GM18505 (cell line): ENCODE results near the gene RBM10.

Experiments
- ATAC-seq: cut with Tn5 transposase; IDR thresholded peaks from one replicate; pipeline ENCODE4 v1.9.1; 2021; ENCODE audit not compliant: unreplicated experiment
- POLR2A ChIP-seq: IDR thresholded peaks from 4 replicates; pipeline ENCODE4 v1.6.1; 2011; ENCODE audit warnings: borderline replicate concordance; ENCODE audit not compliant: insufficient read depth, insufficient read length; ENCODE audit errors: extremely low read depth

RBM10 gene

GRCh38 chrX:47164420-47164819, 19.4 kb downstream of the RBM10 start:
- no peak for ATAC-seq
- TF ChIP-seq POLR2A, result no peak

DNA sequence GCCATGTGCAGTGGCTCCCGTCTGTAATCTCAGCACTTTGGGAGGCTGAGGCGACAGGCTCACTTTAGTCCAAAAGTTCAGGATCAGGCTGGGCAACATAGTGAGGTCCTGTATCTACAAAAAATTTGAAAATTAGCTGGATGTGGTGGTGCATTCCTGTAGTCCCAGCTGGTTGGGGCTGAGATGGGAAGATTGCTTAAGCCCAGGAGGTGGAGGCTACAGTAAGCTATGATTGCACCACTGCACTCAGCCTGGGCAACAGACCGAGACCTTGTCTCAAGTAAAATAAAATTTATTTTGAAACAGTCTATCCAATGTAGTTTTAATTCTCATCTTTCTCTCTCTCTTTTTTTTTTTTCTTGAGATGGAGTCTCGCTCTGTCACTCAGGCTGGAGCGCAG, 21.1 kb downstream of the RBM10 start:
- no peak for TF ChIP-seq POLR2A
- no peak for ATAC-seq

DNA sequence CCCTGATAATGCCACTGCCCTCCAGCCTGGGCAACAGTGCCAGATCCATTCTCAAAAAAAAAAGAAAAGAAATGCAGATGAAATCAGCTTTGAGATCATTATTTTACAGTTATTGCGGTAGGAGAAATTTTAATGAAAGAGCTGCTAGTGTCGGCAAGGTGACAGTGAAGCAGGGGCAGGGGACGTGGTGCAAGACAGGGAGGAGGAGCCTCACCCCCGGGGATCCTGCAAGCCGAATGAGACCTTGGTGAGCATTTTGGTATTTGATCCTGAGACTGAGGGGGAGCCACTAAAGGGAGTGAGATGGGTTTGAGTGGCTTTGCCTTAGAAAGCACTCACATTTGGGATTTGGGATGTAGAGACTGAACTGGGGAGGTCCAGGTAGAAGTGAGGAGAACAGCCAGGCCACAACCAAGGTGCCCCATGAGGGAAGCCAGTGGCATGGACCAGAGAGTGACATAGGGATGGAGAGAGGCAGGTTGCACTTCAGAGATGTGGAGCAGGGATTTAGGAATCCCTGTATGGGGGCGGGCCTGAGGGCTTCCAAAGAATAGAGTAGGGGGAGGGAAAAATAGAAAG, 23.6 kb downstream of the RBM10 start:
- no peak for ATAC-seq
- no peak for TF ChIP-seq POLR2A

DNA sequence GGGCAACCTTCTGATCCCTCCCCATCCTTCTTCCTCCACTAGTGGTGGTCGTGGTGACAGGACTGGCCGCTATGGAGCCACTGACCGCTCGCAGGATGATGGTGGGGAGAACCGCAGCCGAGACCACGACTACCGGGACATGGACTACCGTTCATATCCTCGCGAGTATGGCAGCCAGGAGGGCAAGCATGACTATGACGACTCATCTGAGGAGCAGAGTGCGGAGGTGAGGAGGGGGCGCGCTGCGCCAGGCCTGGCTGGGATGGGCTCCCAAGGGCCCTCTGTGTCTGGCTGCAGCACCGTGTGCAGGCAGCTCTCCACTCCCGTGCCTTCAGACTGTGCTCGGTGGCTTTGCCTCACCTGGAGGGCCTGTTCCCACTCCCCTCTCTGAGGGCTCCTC, 24.3 kb downstream of the RBM10 start:
- no peak for TF ChIP-seq POLR2A
- ATAC-seq, result no peak

DNA sequence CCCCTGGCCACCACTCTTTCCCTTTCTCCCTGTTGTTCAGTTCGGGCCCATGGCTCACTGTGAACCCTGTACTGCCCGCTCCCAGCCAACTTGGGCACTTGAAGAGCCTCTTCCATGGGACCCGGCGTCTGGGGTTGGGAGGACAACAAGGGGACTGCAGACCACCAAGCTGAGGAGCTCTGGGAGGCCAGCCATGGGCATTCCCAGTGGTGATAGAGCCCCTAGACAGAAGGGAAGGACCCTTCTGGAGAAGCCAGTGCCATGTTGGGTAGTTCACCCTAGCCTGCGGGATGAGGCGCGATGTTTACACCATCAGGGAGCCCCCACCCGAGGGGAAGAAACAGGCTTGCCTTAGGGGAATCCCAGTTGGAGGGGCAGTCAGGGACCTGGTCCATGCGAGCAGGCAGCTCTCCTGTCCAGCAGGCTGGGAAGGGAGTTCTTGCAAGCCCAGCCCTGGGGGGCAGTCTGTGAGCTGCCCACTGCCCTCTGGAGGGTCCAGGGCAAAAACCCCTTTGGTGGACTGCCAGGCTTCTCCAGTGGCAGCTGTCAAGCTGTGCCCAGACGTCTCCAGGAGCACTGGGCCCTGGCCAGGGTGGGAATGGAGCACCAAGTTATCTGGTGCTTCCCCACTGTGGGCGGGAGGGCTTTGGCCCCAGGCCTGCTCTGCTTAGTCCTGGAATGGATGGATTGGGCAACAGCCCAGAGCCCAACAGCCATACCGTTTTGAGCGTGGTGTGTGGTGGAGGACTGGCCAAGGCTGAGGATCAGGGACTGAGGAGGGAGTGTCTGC, 24.9 kb downstream of the RBM10 start:
- ATAC-seq, result no peak
- no peak for TF ChIP-seq POLR2A

DNA sequence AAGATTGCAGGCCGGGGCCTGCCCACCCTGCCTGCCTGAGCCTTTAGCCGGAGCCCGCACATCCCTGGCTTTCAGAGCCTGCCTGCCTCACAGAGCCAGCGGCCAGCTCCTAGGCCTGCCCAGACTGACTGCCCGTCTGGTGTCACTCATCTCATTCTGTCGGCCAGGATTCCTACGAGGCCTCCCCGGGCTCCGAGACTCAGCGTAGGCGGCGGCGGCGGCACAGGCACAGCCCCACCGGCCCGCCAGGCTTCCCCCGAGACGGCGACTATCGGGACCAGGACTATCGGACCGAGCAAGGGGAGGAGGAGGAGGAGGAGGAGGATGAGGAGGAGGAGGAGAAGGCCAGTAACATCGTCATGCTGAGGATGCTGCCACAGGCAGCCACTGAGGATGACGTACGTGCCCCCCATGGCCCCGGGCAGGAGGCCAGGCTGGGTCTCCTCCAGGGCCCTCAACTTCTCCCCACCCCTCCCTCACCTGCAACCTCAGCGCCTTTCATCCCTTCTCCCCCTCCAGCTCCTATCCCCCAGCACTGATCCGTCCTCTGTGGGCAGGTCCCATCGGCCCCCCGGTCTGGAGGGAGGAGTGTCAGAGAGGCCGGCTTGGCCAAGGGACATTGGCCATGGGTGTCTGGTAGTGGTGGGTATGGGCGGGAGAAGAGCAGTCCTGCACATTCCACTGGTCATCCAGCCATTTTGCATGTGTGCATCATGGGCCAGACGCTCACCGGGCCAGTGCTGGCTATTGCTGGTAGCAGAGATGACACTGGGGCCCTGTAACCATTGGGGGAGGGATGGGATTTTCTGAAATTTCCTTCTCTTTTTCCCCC, 26.1 kb downstream of the RBM10 start:
- no peak for TF ChIP-seq POLR2A
- no peak for ATAC-seq

DNA sequence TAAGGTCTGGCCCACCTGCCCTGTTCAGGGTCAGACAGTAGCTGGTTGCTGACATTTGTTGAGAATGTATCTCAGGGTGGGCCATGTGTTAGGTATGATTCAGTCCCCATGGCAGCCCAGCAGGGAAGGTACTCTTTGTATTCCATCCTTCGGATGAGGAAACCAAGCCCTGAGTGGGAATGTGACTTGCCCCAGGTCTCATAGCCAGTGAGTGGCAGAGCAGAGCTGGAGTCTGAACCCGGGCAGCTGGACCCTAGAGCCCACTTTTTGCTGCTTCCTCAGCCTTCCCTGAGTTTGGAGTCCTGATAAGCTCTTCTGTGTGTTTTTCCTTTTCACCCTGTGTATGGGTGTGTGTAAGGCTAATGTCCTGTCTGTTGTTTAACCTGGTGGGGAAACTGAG, 27.0 kb downstream of the RBM10 start:
- no peak for ATAC-seq
- no peak for TF ChIP-seq POLR2A

DNA sequence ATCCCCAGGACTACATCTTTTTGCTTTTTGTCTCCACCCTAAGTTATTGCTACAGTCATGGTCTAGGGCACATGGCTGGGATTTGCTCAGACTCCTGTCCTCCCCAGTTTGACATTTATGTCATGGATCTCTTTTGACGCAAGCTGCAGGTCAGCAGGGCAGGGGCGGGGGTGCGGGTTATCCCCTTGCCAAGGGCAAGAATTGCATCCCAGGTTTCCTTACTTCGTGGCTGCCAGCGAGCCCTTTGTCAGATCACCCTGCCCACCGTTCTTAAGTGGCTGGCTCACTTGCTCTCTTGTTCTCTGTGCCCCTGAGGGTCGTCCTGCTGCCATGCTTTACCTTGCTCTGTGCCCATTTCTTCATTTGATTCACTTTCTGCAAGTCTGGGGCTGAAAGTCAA, 27.5 kb downstream of the RBM10 start:
- TF ChIP-seq POLR2A, result no peak
- ATAC-seq, result no peak

GRCh38 chrX:47172971-47173792, 28.2 kb downstream of the RBM10 start:
- no peak for TF ChIP-seq POLR2A
- ATAC-seq, result no peak

DNA sequence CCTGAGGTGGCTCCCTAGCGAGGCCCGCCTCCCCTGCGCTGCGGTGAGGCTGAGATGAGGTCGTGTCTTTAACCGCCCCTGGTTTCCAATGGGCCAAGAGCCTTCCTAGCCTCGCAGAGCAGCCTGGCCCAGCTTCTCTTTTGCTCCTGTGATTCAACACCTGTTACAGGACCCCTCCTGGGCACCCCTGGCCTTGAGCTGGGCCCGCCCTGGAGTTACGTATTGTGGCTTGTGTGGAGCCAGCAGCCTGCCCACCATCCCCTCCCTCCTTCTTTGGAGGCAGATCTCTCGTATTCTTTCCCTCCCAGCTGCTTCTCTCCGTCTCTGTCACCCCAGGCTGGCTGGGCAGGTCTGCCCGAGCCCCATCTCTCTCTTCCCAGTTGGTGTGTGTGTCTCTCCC, 29.4 kb downstream of the RBM10 start:
- no peak for ATAC-seq
- TF ChIP-seq POLR2A, result no peak

DNA sequence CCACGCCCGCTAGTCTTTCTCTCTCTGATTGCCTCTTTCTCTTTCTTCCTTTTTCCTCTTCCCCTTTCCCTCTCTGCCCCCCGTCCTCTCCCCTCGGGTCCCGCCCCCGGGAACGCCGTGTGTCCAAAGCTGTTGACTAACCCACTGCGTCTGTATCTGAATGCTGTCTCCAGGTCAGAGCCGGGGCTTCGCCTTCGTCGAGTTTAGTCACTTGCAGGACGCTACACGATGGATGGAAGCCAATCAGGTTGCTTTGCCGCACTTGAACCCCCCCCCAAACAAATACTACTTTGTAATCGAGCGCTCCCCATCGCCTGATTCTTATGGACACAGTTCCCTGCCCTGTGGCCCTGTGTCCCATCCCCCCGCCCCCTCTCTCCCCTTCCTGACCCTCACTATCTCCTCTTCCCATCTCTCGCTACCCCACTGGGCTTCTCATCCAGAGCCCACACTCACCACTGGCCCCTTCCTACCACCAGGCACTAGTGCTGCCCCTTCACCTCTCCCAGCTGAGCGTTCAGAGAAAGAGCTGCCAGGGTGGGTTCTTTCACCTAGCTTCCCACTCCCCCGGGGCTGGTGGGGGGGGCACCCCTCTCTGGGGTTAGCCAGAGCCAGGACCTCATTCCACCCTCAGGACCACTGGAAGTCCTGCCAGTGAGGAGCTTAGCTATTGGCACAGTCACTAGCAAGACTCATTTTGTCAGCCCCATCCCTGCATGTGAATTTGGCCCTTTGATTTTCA, 30.0 kb downstream of the RBM10 start:
- no peak for TF ChIP-seq POLR2A
- no peak for ATAC-seq

GRCh38 chrX:47175588-47175980, 30.6 kb downstream of the RBM10 start:
- no peak for ATAC-seq
- TF ChIP-seq POLR2A, result no peak
